SU-DHL-6 (cell line): Measurements from ENCODE around the gene CLTCL1.

Experiments
- H2AFZ ChIP-seq: fragments of 200-600 bp; sonication (generic); 2 replicates; pipeline ENCODE4 v1.6.1; 2014; ENCODE audit warnings: low read depth, mild to moderate bottlenecking, moderate library complexity, mixed read lengths, antibody characterized with exemption, low read length; ENCODE audit not compliant: severe bottlenecking
- H3F3A ChIP-seq: fragments of 200-600 bp; shearing (Covaris generic); 2 replicates; pipeline ENCODE4 v1.6.0; 2016; ENCODE audit warnings: antibody characterized with exemption, mild to moderate bottlenecking; ENCODE audit not compliant: insufficient read depth
- H3K27ac ChIP-seq: fragments of 200-600 bp; sonication (generic); 2 replicates; pipeline ENCODE4 v1.5.1; 2016; ENCODE audit warnings: low read depth, mild to moderate bottlenecking, low read length, moderate library complexity, mixed read lengths
- H3K27me3 ChIP-seq: fragments of 200-600 bp; sonication (generic), shearing (Covaris generic); 2 replicates; pipeline ENCODE4 v1.6.0; 2014; ENCODE audit warnings: mild to moderate bottlenecking, low read length
- H3K36me3 ChIP-seq: fragments of 200-600 bp; sonication (generic); 2 replicates; pipeline ENCODE4 v1.6.1; 2014; ENCODE audit warnings: mild to moderate bottlenecking, low read length, mixed read lengths
- H3K4me2 ChIP-seq: fragments of 300-600, 200-600 bp; shearing (Covaris generic), sonication (generic); 2 replicates; pipeline ENCODE4 v1.6.0; 2014; ENCODE audit warnings: low read length, low read depth, mild to moderate bottlenecking; ENCODE audit not compliant: poor library complexity, severe bottlenecking
- H3K4me3 ChIP-seq: fragments of 200-600 bp; sonication (generic); 2 replicates; pipeline ENCODE4 v1.5.1; 2014; ENCODE audit warnings: antibody characterized with exemption, low read length, mild to moderate bottlenecking, mixed read lengths; ENCODE audit not compliant: insufficient read depth, poor library complexity, severe bottlenecking
- H3K79me2 ChIP-seq: fragments of 200-600 bp; sonication (generic); 2 replicates; pipeline ENCODE4 v1.6.1; 2014; ENCODE audit warnings: mild to moderate bottlenecking, low read length, moderate library complexity; ENCODE audit not compliant: insufficient read depth
- H3K9ac ChIP-seq: fragments of 200-600 bp; sonication (generic); 2 replicates; pipeline ENCODE4 v1.7.0; 2014; ENCODE audit warnings: mild to moderate bottlenecking, low read length
- H3K9me2 ChIP-seq: fragments of 200-600 bp; sonication (generic); replicated peaks from 2 replicates; pipeline ENCODE4 v1.6.1; 2014; ENCODE audit warnings: low read length; ENCODE audit not compliant: insufficient read depth
- H3K9me3 ChIP-seq: fragments of 200-600 bp; sonication (generic); 2 replicates; pipeline ENCODE4 v1.6.1; 2014; ENCODE audit warnings: low read length, mixed read lengths; ENCODE audit not compliant: insufficient read depth
- H4K20me1 ChIP-seq: fragments of 200-600 bp; sonication (generic); 2 replicates; pipeline ENCODE4 v1.6.1; 2014; ENCODE audit warnings: low read depth, mild to moderate bottlenecking, antibody characterized with exemption, low read length, moderate library complexity, mixed read lengths
- EZH2phosphoT487 ChIP-seq: fragments of 200-600 bp; sonication (generic), shearing (Covaris generic); conservative IDR thresholded peaks from 2 replicates; pipeline ENCODE4 v1.6.1; 2018; ENCODE audit warnings: mild to moderate bottlenecking, antibody characterized with exemption, low read length, moderate library complexity, mixed read lengths
- TF ChIP-seq, protein P1 (sequence below): fragments of 200-600 bp; sonication (generic); IDR thresholded peaks from one replicate; pipeline ENCODE4 v1.5.1; 2017; ENCODE audit warnings: antibody characterized with exemption, mild to moderate bottlenecking, low read length, moderate library complexity; ENCODE audit not compliant: insufficient read depth, poor library complexity, severe bottlenecking

Gene CLTCL1

DNA sequence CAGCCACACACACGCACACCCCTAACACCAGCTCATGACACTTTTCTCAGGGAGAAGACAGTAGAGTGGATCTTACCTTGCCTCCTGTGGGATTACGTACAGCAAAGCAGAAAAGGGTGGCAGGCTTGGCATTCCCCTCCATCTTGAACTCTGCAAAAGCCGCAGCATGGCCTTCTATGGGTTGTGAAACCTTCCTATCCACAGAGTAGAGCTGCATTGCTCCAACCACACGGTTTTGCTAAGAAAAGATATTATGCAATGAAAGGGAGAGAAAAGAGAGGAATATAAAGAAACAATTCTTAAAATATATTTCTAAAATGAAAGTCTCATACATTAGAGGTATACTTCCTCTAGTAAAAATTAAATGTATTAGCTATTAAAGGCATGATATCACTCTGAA lies 48.8 kb downstream of the CLTCL1 start:
- Histone ChIP-seq H3K79me2 (no peaks in the 10 kb centered on the region), H3K4me3 (no peak overlapping the region), H4K20me1 (no peaks in the 10 kb centered on the region), H3K9me3 (no peaks in the 10 kb centered on the region), H3K27ac (no peak overlapping the region), H3K4me2 (no peak overlapping the region), H3K9ac (no peak overlapping the region), H3K9me2 (no peaks in the 10 kb centered on the region), H3F3A (no peaks in the 10 kb centered on the region), H3K27me3 (no peaks in the 10 kb centered on the region), H2AFZ (no peak overlapping the region), H3K36me3 (no peaks in the 10 kb centered on the region)
- TF ChIP-seq, protein P1, sequence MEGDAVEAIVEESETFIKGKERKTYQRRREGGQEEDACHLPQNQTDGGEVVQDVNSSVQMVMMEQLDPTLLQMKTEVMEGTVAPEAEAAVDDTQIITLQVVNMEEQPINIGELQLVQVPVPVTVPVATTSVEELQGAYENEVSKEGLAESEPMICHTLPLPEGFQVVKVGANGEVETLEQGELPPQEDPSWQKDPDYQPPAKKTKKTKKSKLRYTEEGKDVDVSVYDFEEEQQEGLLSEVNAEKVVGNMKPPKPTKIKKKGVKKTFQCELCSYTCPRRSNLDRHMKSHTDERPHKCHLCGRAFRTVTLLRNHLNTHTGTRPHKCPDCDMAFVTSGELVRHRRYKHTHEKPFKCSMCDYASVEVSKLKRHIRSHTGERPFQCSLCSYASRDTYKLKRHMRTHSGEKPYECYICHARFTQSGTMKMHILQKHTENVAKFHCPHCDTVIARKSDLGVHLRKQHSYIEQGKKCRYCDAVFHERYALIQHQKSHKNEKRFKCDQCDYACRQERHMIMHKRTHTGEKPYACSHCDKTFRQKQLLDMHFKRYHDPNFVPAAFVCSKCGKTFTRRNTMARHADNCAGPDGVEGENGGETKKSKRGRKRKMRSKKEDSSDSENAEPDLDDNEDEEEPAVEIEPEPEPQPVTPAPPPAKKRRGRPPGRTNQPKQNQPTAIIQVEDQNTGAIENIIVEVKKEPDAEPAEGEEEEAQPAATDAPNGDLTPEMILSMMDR: no peak
- no peak for TF ChIP-seq EZH2phosphoT487

DNA sequence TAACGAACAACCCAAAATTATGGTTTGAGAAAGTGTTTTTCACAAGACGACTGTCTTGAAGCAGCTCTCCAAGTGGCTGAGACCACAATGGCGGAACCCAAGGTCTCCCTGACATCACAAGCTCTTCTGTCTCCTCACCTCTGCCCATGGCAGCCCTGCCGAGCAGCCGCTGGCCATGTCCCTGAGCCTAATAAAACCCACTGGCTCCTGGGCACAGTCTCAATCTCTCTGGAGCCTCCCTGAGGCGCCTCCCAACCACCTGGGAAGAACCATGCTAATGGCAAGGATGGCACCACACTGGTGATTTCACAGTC lies 50.0 kb downstream of the CLTCL1 start:
- Histone ChIP-seq H3K27me3 (no peaks in the 10 kb centered on the region), H4K20me1 (no peaks in the 10 kb centered on the region), H3K9me2 (no peaks in the 10 kb centered on the region), H3K27ac (no peak overlapping the region), H3K36me3 (no peaks in the 10 kb centered on the region), H2AFZ (no peak overlapping the region), H3K4me2 (no peak overlapping the region), H3K9me3 (no peaks in the 10 kb centered on the region), H3K9ac (no peak overlapping the region), H3K4me3 (no peak overlapping the region), H3F3A (no peaks in the 10 kb centered on the region), H3K79me2 (no peaks in the 10 kb centered on the region)
- TF ChIP-seq, protein P1: no peak
- TF ChIP-seq EZH2phosphoT487: no peak

DNA sequence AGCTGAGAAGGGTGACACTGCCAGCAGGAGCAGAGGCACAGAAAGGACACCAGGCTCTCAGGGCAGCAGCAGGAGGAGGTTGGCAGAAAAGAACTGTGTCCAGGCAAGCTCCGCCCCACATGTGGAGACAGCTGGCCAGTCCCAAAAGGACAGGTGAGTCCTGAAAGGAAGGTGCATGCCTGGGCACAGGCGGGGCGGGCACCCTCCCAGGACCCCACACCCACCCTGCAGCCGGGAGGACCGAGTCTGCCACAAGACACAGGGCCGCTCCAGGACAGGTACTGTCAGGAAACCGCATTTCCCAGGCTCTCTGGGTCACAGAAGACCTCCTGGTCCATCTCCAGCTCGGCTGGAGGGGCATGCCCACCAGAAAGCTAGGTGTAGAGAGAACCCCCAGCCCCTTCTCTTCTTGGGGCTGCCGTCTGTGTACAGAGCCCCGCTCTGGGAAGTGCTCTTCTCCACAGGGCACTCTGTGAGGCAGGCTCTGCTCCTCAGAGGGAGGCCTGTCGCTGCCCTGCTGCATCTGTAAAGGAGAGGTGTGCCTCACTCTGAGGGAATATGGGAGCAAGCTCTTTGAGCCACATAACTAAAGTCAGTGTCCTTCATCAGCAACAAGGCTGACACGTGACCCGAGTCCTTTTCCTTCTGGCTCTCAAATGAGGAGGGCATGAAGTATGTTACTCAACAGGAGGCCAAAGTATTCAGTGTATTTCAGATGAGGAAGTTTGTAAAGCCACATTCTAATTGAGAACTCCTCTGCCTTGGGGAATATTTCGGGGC lies 50.5 kb downstream of the CLTCL1 start:
- Histone ChIP-seq H3K9me2 (no peaks in the 10 kb centered on the region), H3K4me3 (no peak overlapping the region), H3K9me3 (no peaks in the 10 kb centered on the region), H3K79me2 (no peaks in the 10 kb centered on the region), H4K20me1 (no peaks in the 10 kb centered on the region), H3K27ac (no peak overlapping the region), H3F3A (no peaks in the 10 kb centered on the region), H3K4me2 (no peak overlapping the region), H3K36me3 (no peaks in the 10 kb centered on the region), H3K9ac (no peak overlapping the region), H2AFZ (no peak overlapping the region), H3K27me3 (no peaks in the 10 kb centered on the region)
- no peak for TF ChIP-seq EZH2phosphoT487
- TF ChIP-seq, protein P1: no peak
